DLD1 (cell line): ENCODE results near the gene PDZD2.

Source experiments
- in situ Hi-C: cut with HindIII; loops from 2 replicates; pipeline ENCODE4 v1.10.0; 2017; ENCODE audit warnings: low sequenced_read_pairs

PDZD2 gene

GRCh38 chr5:31637851-31638250, 1.1 kb upstream of the PDZD2 start:
- in situ Hi-C loops: no loop called here

- in situ Hi-C loops: no loop called here
Observed at GRCh38 chr5:31638345-31638744, 586 bp upstream of the PDZD2 start.

- in situ Hi-C loops: no loop called here
Observed at GRCh38 chr5:31639481-31640411, 815 bp downstream of the PDZD2 start.

- in situ Hi-C loops: no loop called here
Observed at GRCh38 chr5:31640573-31640972, 1.6 kb downstream of the PDZD2 start.

GRCh38 chr5:31641059-31641458, 2.1 kb downstream of the PDZD2 start:
- in situ Hi-C loops: no loop called here

GRCh38 chr5:31641575-31641974, 2.6 kb downstream of the PDZD2 start:
- in situ Hi-C loops: no loop called here

GRCh38 chr5:31645420-31646081, 6.6 kb downstream of the PDZD2 start:
- in situ Hi-C loops: no loop called here

GRCh38 chr5:31648326-31648725, 9.4 kb downstream of the PDZD2 start:
- in situ Hi-C loops: no loop called here

- in situ Hi-C loops: no loop called here
Observed at GRCh38 chr5:31651241-31651640, 12.3 kb downstream of the PDZD2 start.

- in situ Hi-C loops: no loop called here
Observed at GRCh38 chr5:31655491-31655890, 16.6 kb downstream of the PDZD2 start.

GRCh38 chr5:31656806-31657205, 17.9 kb downstream of the PDZD2 start:
- in situ Hi-C loops: no loop called here

GRCh38 chr5:31657315-31657979, 18.5 kb downstream of the PDZD2 start:
- in situ Hi-C loops: no loop called here

GRCh38 chr5:31661257-31661656, 22.3 kb downstream of the PDZD2 start:
- in situ Hi-C loops: no loop called here

GRCh38 chr5:31663519-31663918, 24.6 kb downstream of the PDZD2 start:
- in situ Hi-C loops: no loop called here

GRCh38 chr5:31664566-31664965, 25.6 kb downstream of the PDZD2 start:
- in situ Hi-C loops: no loop called here

GRCh38 chr5:31671339-31671741, 32.4 kb downstream of the PDZD2 start:
- in situ Hi-C loops: no loop called here

- in situ Hi-C loops: no loop called here
Observed at GRCh38 chr5:31674371-31674951, 35.5 kb downstream of the PDZD2 start.

GRCh38 chr5:31675472-31675871, 36.5 kb downstream of the PDZD2 start:
- in situ Hi-C loops: no loop called here

GRCh38 chr5:31678180-31678579, 39.2 kb downstream of the PDZD2 start:
- in situ Hi-C loops: no loop called here

- in situ Hi-C loops: no loop called here
Observed at GRCh38 chr5:31680528-31680927, 41.6 kb downstream of the PDZD2 start.

GRCh38 chr5:31682025-31682424, 43.1 kb downstream of the PDZD2 start:
- in situ Hi-C loops: no loop called here
